ENCODE data around the gene HCFC1R1. TPM values are rescaled to one million over a fixed set of nuclear protein-coding genes. Genes with fewer than 3 reads are reported as not detected.

The HCFC1R1 gene
- total and polyA plus RNA-seq, 2 experiments from 2014 or later = 30.2 to 192 TPM

DNA sequence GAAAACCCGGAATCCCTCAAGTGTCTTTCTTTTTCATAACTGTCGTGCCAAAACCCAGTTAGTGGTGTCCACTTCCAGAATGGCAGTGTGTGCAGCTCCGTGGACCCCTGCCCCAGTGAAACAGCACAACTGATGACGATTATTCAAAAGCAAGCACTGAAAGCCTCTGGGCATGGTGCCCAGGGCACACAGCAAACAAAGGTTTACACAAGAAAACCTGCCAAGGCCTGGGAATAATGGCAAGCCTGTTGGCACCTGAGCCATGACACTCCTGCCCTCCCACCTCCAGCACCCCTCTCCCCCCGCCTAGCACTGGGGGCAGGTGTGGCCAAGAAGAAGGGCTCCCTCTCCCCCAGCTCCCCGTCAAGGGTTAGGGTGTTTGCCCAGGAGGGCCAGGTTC is 46.3 kb downstream of the HCFC1R1 start (continued):
- no peak for TF ChIP-seq POLR2AphosphoS5 (IDR thresholded peaks at IDR 0.05; ENCODE audit: low read depth)
- no peak for TF ChIP-seq CREB1 (CRISPR knock-in tag; IDR thresholded peaks at IDR 0.05; ENCODE audit: low read depth)
- TF ChIP-seq JUNB (IDR thresholded peaks at IDR 0.05; ENCODE audit: unreplicated experiment) = no peak
- TF ChIP-seq, protein P1, sequence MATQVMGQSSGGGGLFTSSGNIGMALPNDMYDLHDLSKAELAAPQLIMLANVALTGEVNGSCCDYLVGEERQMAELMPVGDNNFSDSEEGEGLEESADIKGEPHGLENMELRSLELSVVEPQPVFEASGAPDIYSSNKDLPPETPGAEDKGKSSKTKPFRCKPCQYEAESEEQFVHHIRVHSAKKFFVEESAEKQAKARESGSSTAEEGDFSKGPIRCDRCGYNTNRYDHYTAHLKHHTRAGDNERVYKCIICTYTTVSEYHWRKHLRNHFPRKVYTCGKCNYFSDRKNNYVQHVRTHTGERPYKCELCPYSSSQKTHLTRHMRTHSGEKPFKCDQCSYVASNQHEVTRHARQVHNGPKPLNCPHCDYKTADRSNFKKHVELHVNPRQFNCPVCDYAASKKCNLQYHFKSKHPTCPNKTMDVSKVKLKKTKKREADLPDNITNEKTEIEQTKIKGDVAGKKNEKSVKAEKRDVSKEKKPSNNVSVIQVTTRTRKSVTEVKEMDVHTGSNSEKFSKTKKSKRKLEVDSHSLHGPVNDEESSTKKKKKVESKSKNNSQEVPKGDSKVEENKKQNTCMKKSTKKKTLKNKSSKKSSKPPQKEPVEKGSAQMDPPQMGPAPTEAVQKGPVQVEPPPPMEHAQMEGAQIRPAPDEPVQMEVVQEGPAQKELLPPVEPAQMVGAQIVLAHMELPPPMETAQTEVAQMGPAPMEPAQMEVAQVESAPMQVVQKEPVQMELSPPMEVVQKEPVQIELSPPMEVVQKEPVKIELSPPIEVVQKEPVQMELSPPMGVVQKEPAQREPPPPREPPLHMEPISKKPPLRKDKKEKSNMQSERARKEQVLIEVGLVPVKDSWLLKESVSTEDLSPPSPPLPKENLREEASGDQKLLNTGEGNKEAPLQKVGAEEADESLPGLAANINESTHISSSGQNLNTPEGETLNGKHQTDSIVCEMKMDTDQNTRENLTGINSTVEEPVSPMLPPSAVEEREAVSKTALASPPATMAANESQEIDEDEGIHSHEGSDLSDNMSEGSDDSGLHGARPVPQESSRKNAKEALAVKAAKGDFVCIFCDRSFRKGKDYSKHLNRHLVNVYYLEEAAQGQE (IDR thresholded peaks at IDR 0.05; ENCODE audit: unreplicated experiment) = no peak

DNA sequence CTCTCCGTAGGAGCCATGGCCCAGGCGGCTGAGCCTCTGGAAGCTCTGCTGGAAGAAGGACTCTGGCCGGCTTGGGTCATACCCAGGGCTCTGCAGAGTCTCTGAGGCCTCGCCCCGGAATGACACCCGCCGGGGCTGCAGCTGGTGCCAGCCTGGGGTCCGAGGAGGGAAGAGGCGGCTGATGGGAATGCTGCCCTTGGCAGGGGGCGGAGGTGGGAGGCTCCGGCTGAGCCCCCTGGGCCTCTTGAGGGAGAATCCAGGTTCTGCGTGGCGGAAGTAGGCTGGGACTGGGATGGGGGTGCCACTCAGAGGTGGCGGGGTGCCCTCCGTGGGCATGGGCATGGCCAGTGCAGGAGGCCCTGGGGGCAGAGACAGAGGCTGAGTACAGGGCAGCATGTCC is 47.1 kb downstream of the HCFC1R1 start:
- Histone ChIP-seq H3K27me3 (ENCODE audit: insufficient read depth) (no peaks in the 10 kb centered on the region), H3K4me1 (ENCODE audit: insufficient read depth) (peaks cover 9% of the 10 kb centered on the region; the same call in 1 of the 2 replicates), H3K4me2 (no peak overlapping the region), H3K79me2 (replicated peaks; ENCODE audit: insufficient read depth) (peaks cover 14% of the 10 kb centered on the region), H3F3A (replicated peaks; ENCODE audit: low read depth) (peaks cover 20% of the 10 kb centered on the region), H3K36me3 (ENCODE audit: insufficient read depth) (0 out of 2 replicates have a peak, but pooled peaks cover 3% of the 10 kb centered on the region), H3K27ac (ENCODE audit: low read depth) (no peak overlapping the region), H3K9me2 (ENCODE audit: insufficient read depth) (no peaks in the 10 kb centered on the region), H4K20me1 (replicated peaks; ENCODE audit: insufficient read depth) (peaks cover 11% of the 10 kb centered on the region; the same call in 1 of the 2 replicates), H3K4me3 (no peak overlapping the region), H2AFZ (no peak overlapping the region)
- H3K27ac Mint-ChIP-seq = no peak overlapping the region
- peaks cover 19% of the 10 kb centered on the region for H3K27me3 Mint-ChIP-seq (ENCODE audit: insufficient read depth, low read depth, poor library complexity)
- no peak overlapping the region; the same call in 2 of the 3 replicates for H3K4me3 Mint-ChIP-seq
- TF ChIP-seq, protein P2, sequence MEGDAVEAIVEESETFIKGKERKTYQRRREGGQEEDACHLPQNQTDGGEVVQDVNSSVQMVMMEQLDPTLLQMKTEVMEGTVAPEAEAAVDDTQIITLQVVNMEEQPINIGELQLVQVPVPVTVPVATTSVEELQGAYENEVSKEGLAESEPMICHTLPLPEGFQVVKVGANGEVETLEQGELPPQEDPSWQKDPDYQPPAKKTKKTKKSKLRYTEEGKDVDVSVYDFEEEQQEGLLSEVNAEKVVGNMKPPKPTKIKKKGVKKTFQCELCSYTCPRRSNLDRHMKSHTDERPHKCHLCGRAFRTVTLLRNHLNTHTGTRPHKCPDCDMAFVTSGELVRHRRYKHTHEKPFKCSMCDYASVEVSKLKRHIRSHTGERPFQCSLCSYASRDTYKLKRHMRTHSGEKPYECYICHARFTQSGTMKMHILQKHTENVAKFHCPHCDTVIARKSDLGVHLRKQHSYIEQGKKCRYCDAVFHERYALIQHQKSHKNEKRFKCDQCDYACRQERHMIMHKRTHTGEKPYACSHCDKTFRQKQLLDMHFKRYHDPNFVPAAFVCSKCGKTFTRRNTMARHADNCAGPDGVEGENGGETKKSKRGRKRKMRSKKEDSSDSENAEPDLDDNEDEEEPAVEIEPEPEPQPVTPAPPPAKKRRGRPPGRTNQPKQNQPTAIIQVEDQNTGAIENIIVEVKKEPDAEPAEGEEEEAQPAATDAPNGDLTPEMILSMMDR (conservative IDR thresholded peaks at IDR 0.05; ENCODE audit: low read depth in 2 of 2) = no peak
- TF ChIP-seq STAT1 (IDR thresholded peaks at IDR 0.05; ENCODE audit: unreplicated experiment) (no peak), POLR2AphosphoS5 (IDR thresholded peaks at IDR 0.05; ENCODE audit: low read depth) (no peak)
- no peak for DNase-seq (ENCODE audit: low spot score)
- peaks cover 2% of the 10 kb centered on the region; the same call in 1 of the 3 replicates for H3K9me3 Mint-ChIP-seq
- peaks cover 18% of the 10 kb centered on the region for H3K4me1 Mint-ChIP-seq
- peaks cover 37% of the 10 kb centered on the region for H3K36me3 Mint-ChIP-seq (ENCODE audit: low read depth)
- ATAC-seq = no peak

DNA sequence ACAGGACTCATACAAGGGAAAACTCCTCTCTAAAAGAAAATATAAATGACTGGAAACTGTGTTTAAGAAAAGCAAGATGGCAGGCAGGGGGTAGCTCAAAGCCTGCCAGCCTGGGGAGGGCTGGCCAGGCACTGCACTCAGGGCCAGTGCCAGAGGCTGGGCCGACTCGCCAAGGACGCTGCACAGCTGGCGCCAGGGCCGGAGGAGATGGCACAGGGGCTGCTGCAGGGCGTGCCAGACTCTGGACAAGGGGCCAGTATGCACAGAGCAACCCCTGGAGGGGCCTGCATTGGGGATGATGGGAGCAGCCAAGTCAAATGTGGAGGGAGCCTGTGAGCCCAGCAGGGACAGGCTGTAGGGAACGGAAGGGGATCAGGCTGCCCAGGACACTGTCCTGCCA is 47.5 kb downstream of the HCFC1R1 start:
- H3F3A ChIP-seq (replicated peaks; ENCODE audit: low read depth) = peaks cover 16% of the 10 kb centered on the region
- H3K4me3 ChIP-seq = no peak overlapping the region
- Mint-ChIP-seq H3K27me3 (ENCODE audit: insufficient read depth, low read depth, poor library complexity) (peaks cover 21% of the 10 kb centered on the region), H3K4me3 (no peak overlapping the region), H3K4me1 (peaks cover 13% of the 10 kb centered on the region; the same call in 2 of the 3 replicates), H3K27ac (no peak overlapping the region), H3K9me3 (peaks cover 2% of the 10 kb centered on the region; the same call in 1 of the 3 replicates), H3K36me3 (ENCODE audit: low read depth) (peaks cover 36% of the 10 kb centered on the region)
- H3K27ac ChIP-seq (ENCODE audit: low read depth) = no peak overlapping the region
- H3K4me1 ChIP-seq (ENCODE audit: insufficient read depth) = peaks cover 4% of the 10 kb centered on the region; the same call in 1 of the 2 replicates
- H3K9me2 ChIP-seq (ENCODE audit: insufficient read depth) = no peaks in the 10 kb centered on the region
- H2AFZ ChIP-seq = no peak overlapping the region
- H3K4me2 ChIP-seq = no peak overlapping the region
- H3K79me2 ChIP-seq (replicated peaks; ENCODE audit: insufficient read depth) = peaks cover 14% of the 10 kb centered on the region
- ATAC-seq (no peak), DNase-seq (ENCODE audit: low spot score) (no peak)
- 0 out of 2 replicates have a peak, but pooled peaks cover 3% of the 10 kb centered on the region for H3K36me3 ChIP-seq (ENCODE audit: insufficient read depth)
- peaks cover 11% of the 10 kb centered on the region; the same call in 1 of the 2 replicates for H4K20me1 ChIP-seq (replicated peaks; ENCODE audit: insufficient read depth)
- no peaks in the 10 kb centered on the region for H3K27me3 ChIP-seq (ENCODE audit: insufficient read depth)
- TF ChIP-seq, protein P3, sequence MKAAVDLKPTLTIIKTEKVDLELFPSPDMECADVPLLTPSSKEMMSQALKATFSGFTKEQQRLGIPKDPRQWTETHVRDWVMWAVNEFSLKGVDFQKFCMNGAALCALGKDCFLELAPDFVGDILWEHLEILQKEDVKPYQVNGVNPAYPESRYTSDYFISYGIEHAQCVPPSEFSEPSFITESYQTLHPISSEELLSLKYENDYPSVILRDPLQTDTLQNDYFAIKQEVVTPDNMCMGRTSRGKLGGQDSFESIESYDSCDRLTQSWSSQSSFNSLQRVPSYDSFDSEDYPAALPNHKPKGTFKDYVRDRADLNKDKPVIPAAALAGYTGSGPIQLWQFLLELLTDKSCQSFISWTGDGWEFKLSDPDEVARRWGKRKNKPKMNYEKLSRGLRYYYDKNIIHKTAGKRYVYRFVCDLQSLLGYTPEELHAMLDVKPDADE (IDR thresholded peaks at IDR 0.05) = no peak
- no peak for TF ChIP-seq STAT1 (IDR thresholded peaks at IDR 0.05; ENCODE audit: unreplicated experiment)
- no peak for TF ChIP-seq NANOG (IDR thresholded peaks at IDR 0.05; ENCODE audit: borderline replicate concordance)

All from GM23338 (cell line).